ENCODE data around the gene TSPAN11.

DNA sequence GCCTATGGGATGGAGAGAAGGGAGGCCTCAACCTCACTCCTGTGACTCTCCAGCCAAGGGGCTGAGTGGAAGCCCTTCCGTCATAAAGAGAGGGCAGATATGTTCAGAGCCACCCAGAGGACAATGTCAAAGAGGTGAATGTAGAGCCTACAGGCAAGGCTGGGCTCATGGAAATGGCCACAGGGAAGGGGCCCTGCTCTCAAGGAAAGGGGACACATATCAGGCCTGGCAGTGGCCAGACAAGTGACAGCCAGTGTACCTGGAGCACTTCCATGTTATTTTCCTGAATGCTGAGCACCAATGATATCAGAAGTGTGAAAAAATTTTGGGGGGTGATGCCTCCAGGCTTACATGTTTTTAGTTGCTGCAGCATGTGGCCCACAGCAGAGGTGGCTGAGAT, 110.5 kb downstream of the TSPAN11 start:
- TF ChIP-seq SIN3A (IDR thresholded peaks at IDR 0.05; ENCODE audit: borderline replicate concordance, insufficient read depth, low read length): no peak
- TF ChIP-seq, protein P1, sequence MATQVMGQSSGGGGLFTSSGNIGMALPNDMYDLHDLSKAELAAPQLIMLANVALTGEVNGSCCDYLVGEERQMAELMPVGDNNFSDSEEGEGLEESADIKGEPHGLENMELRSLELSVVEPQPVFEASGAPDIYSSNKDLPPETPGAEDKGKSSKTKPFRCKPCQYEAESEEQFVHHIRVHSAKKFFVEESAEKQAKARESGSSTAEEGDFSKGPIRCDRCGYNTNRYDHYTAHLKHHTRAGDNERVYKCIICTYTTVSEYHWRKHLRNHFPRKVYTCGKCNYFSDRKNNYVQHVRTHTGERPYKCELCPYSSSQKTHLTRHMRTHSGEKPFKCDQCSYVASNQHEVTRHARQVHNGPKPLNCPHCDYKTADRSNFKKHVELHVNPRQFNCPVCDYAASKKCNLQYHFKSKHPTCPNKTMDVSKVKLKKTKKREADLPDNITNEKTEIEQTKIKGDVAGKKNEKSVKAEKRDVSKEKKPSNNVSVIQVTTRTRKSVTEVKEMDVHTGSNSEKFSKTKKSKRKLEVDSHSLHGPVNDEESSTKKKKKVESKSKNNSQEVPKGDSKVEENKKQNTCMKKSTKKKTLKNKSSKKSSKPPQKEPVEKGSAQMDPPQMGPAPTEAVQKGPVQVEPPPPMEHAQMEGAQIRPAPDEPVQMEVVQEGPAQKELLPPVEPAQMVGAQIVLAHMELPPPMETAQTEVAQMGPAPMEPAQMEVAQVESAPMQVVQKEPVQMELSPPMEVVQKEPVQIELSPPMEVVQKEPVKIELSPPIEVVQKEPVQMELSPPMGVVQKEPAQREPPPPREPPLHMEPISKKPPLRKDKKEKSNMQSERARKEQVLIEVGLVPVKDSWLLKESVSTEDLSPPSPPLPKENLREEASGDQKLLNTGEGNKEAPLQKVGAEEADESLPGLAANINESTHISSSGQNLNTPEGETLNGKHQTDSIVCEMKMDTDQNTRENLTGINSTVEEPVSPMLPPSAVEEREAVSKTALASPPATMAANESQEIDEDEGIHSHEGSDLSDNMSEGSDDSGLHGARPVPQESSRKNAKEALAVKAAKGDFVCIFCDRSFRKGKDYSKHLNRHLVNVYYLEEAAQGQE (IDR thresholded peaks at IDR 0.05; ENCODE audit: insufficient read depth in 1 of 2, low read depth in 2 of 2, low read length in 2 of 2): no peak
